ENCODE measurements around the gene TSPAN15. TPM values are rescaled to one million over a fixed set of nuclear protein-coding genes. Genes with fewer than 3 reads are reported as not detected.
"Not testable (repeated sequence)": the region's sequence is repeated elsewhere in the genome, so short reads cannot be mapped to it uniquely, and the experiment has no call there.

TSPAN15 gene
- total RNA-seq, 8 experiments from 2014 or later = 3.1 to 60.5 (median 6.6) TPM

DNA sequence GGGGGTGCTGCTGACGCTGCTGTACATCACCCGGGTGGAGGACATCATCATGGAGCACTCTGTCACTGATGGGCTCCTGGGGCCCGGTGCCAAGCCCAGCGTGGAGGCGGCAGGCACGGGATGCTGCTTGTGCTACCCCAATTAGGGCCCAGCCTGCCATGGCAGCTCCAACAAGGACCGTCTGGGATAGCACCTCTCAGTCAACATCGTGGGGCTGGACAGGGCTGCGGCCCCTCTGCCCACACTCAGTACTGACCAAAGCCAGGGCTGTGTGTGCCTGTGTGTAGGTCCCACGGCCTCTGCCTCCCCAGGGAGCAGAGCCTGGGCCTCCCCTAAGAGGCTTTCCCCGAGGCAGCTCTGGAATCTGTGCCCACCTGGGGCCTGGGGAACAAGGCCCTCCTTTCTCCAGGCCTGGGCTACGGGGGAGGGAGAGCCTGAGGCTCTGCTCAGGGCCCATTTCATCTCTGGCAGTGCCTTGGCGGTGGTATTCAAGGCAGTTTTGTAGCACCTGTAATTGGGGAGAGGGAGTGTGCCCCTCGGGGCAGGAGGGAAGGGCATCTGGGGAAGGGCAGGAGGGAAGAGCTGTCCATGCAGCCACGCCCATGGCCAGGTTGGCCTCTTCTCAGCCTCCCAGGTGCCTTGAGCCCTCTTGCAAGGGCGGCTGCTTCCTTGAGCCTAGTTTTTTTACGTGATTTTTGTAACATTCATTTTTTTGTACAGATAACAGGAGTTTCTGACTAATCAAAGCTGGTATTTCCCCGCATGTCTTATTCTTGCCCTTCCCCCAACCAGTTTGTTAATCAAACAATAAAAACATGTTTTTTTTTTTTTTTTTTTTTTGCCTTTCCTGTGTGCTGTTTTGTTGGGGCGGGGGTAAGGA is 55.8 kb downstream of the TSPAN15 start:
- Histone ChIP-seq H3K4me3 (no peak overlapping the region), H3K27ac (no peak overlapping the region), H3K4me1 (replicated peaks in 1 of 2) (no peaks in the 10 kb centered on the region)
- in situ Hi-C loops (cut with MboI; ENCODE audit: low pct_unique_long_range_greater_than_20kb in 2 of 9, low sequenced_read_pairs in 9 of 9, unreplicated experiment in 9 of 9) = loop anchor here in 4 of 9 experiments (5.0 to 25.0 kb wide), 4 partner anchors 80 to 130 kb away; partner anchors contain the start of genes FAM241B (in 1 of the 4) and TACR2 (in 1 of the 4)
- ATAC-seq (replicated peaks in 6 of 8) = peak in 2 of 8 experiments; percentile 15 to 24
- WGBS, 10 experiments = 53 to 100% (median 89%) methylated on average over 1 to 8 of the region's 19 CpGs; no CpG with 5 or more reads in 1 of the 10 experiments

DNA sequence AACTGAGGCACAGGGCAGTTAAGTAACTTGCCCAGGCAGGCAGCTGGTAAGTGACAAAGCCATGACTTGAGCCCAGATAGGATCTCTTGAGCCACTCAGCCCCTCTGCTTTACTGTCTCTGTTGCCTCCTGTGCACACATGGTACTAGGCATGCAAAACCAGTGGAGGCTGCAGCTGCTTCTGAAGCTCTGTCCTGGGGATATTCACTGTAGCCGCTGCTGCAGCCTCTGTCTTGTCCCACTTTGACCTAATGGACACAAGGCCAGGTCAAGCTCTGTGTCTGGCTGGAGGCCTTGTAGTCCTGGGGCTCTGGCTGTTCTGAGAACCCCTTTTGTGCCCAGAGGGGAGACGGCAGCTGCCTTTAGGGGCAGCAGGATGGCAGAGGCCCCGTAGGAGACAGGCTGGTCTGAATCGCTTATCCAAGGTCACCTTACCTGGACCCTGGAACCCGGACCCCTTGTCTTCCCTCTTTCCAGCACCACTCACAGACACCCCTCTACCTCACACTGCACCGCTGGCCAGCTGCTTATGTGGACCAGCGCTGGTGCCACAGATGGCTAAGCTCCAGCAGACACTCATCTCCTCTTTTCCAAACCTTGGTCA is 57.6 kb downstream of the TSPAN15 start:
- H3K4me1 ChIP-seq (replicated peaks in 1 of 2) = no peaks in the 10 kb centered on the region
- ATAC-seq (replicated peaks in 6 of 8) = no peak
- 50 to 92% (median 80%) methylated on average over 1 to 3 of the region's 7 CpGs; no CpG with 5 or more reads in 5 of the 10 experiments for WGBS, 10 experiments
- in situ Hi-C loops (cut with MboI; ENCODE audit: low pct_unique_long_range_greater_than_20kb in 2 of 9, low sequenced_read_pairs in 9 of 9, unreplicated experiment in 9 of 9) = loop anchor here in 4 of 9 experiments (5.0 to 25.0 kb wide), 4 partner anchors 82 to 128 kb away; partner anchors contain the start of genes FAM241B (in 1 of the 4) and TACR2 (in 1 of the 4)
- no peak overlapping the region for H3K27ac ChIP-seq
- H3K4me3 ChIP-seq = no peak overlapping the region

GRCh38 chr10:69512901-69513300 is 61.6 kb downstream of the TSPAN15 start:
- no peaks in the 10 kb centered on the region for H3K4me1 ChIP-seq (replicated peaks in 1 of 2)
- H3K4me3 ChIP-seq = no peak overlapping the region
- ATAC-seq (replicated peaks in 6 of 8) = peak in 1 of 8 experiments; percentile 18
- in situ Hi-C loops (cut with MboI; ENCODE audit: low pct_unique_long_range_greater_than_20kb in 2 of 9, low sequenced_read_pairs in 9 of 9, unreplicated experiment in 9 of 9) = loop anchor here in 2 of 9 experiments (10.0 to 25.0 kb wide), 2 partner anchors 122 to 124 kb away; partner anchors contain the start of gene FAM241B (in 2 of the 2)
- WGBS, 10 experiments = 0 to 80% (median 35%) methylated on average over 2 of the region's 2 CpGs; no CpG with 5 or more reads in 1 of the 10 experiments
- H3K27ac ChIP-seq = no peak overlapping the region

DNA sequence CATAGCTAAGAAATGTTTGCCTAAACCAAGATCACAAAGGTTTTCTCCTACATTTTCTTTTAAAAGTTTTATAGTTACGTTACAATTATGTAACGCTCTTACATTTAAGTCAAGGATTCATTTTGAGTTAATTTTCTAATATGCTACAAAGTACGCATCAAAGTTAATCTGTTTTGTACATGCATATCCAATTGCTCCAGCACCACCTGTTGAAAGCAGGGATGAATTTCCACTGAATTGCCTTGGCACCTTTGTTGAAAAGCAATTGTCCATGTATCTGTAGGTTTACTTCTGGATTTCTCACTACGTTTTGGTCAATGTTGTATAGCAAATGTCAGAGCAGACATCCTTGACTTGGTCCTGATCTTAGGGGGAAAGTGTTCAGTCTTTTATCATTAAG is 62.4 kb downstream of the TSPAN15 start:
- Histone ChIP-seq H3K4me3 (no peak overlapping the region), H3K4me1 (replicated peaks in 1 of 2) (no peaks in the 10 kb centered on the region), H3K27ac (no peak overlapping the region)
- no peak for ATAC-seq (replicated peaks in 6 of 8)
- 69 to 100% (median 79%) methylated on average over 1 to 4 of the region's 4 CpGs for WGBS, 10 experiments
- in situ Hi-C loops (cut with MboI; ENCODE audit: low pct_unique_long_range_greater_than_20kb in 2 of 9, low sequenced_read_pairs in 9 of 9, unreplicated experiment in 9 of 9) = loop anchor here in 2 of 9 experiments (10.0 to 25.0 kb wide), 2 partner anchors 121 to 124 kb away; partner anchors contain the start of gene FAM241B (in 2 of the 2)

DNA sequence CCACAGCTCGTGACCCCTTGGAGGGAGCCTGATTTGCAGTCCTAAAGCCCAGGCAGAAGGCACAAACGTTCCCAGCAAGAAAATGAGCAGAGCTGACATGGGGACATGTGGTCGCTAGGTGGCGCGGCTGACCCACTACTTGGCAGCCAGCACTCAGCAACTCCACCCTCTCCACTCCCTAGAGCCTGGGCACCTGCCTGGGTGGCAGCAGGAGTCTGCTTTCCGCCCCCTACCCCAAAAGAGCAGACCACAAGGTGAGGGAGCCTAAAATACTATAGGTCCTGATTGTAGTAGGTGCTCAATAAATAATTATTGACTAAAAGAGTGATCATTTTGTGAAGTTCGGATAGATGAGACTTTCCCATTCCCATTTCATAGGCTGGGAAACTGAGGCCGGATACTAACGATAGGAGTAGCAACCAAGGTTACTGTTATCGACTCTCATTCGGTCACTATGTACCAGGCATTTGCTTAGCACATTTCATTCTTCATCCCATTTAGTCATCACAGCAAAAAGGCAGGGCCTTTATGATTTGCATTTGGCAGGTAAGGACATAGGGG is 64.5 kb downstream of the TSPAN15 start:
- WGBS, 10 experiments = 6 to 100% (median 28%) methylated on average over 1 to 8 of the region's 11 CpGs; no CpG with 5 or more reads in 2 of the 10 experiments
- H3K4me3 ChIP-seq = no peak overlapping the region
- H3K4me1 ChIP-seq (replicated peaks in 1 of 2) = no peaks in the 10 kb centered on the region
- no peak overlapping the region for H3K27ac ChIP-seq
- ATAC-seq (replicated peaks in 6 of 8) = peak; percentile 46 to 92 (median 62)
- in situ Hi-C loops (cut with MboI; ENCODE audit: low pct_unique_long_range_greater_than_20kb in 2 of 9, low sequenced_read_pairs in 9 of 9, unreplicated experiment in 9 of 9) = loop anchor here in 4 of 9 experiments (5.0 to 25.0 kb wide), 3 partner anchors 119 to 122 kb away; partner anchors contain the start of gene FAM241B (in 2 of the 4)

DNA sequence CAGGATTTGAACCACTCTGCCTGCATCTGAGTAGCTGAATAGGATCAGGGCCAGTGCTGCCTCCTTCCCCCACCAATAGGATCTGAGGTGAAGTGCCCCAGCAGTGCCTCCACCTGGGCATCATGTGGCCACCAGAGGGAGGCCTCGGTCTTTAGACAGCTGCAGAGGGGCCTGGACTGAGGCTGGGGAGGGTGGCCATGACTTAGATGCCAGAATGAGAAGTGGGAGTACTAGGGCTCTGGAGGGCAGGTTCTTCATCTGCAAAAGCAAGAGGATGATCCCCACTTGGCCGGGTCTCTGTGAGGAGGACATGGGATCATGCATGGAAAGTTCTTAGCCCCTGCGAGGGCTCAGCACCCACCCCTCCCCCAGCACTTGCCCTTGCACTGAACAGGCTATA is 65.1 kb downstream of the TSPAN15 start:
- in situ Hi-C loops (cut with MboI; ENCODE audit: low pct_unique_long_range_greater_than_20kb in 2 of 9, low sequenced_read_pairs in 9 of 9, unreplicated experiment in 9 of 9) = loop anchor here in 4 of 9 experiments (5.0 to 25.0 kb wide), 3 partner anchors 118 to 121 kb away; partner anchors contain the start of gene FAM241B (in 2 of the 4)

GRCh38 chr10:69516796-69517195 is 65.5 kb downstream of the TSPAN15 start:
- WGBS, 10 experiments = no CpG with 5 or more reads among the region's 4 CpGs
- in situ Hi-C loops (cut with MboI; ENCODE audit: low pct_unique_long_range_greater_than_20kb in 2 of 9, low sequenced_read_pairs in 9 of 9, unreplicated experiment in 9 of 9) = loop anchor here in 4 of 9 experiments (5.0 to 25.0 kb wide), 3 partner anchors 118 to 121 kb away; partner anchors contain the start of gene FAM241B (in 2 of the 4)
- Histone ChIP-seq H3K4me3 (no peak overlapping the region), H3K27ac (no peak overlapping the region), H3K4me1 (replicated peaks in 1 of 2) (no peaks in the 10 kb centered on the region)
- no peak for ATAC-seq (replicated peaks in 6 of 8)

More for the DNA sequence above, 65.1 kb downstream of the TSPAN15 start:
- WGBS, 10 experiments = 40 to 50% (median 42%) methylated on average over 1 to 2 of the region's 3 CpGs; no CpG with 5 or more reads in 7 of the 10 experiments
- H3K4me3 ChIP-seq = no peak overlapping the region
- H3K4me1 ChIP-seq (replicated peaks in 1 of 2) = no peaks in the 10 kb centered on the region
- H3K27ac ChIP-seq = no peak overlapping the region
- ATAC-seq (replicated peaks in 6 of 8) = peak in 6 of 8 experiments; percentile 36 to 97 (median 88)

- no peak overlapping the region for H3K27ac ChIP-seq
- no peak for ATAC-seq (replicated peaks in 6 of 8)
- WGBS, 10 experiments = 24 to 100% (median 60%) methylated on average over 1 to 3 of the region's 9 CpGs; no CpG with 5 or more reads in 3 of the 10 experiments
- H3K4me1 ChIP-seq (replicated peaks in 1 of 2) = no peaks in the 10 kb centered on the region
- no peak overlapping the region for H3K4me3 ChIP-seq
- in situ Hi-C loops (cut with MboI; ENCODE audit: low pct_unique_long_range_greater_than_20kb in 2 of 9, low sequenced_read_pairs in 9 of 9, unreplicated experiment in 9 of 9) = loop anchor here in 4 of 9 experiments (5.0 to 25.0 kb wide), 3 partner anchors 117 to 120 kb away; partner anchors contain the start of gene FAM241B (in 2 of the 4)
These were observed 66.1 kb downstream of the TSPAN15 start for GRCh38 chr10:69517271-69517848.

GRCh38 chr10:69527961-69528360 is 76.7 kb downstream of the TSPAN15 start:
- Histone ChIP-seq H3K4me1 (replicated peaks in 1 of 2) (no peaks in the 10 kb centered on the region), H3K27ac (no peak overlapping the region), H3K4me3 (no peak overlapping the region)
- ATAC-seq (replicated peaks in 6 of 8) = no peak
- in situ Hi-C loops (cut with MboI; ENCODE audit: low pct_unique_long_range_greater_than_20kb in 2 of 9, low sequenced_read_pairs in 9 of 9, unreplicated experiment in 9 of 9) = no loop called here
- 67 to 100% methylated on average over 1 to 4 of the region's 11 CpGs; no CpG with 5 or more reads in 8 of the 10 experiments for WGBS, 10 experiments

DNA sequence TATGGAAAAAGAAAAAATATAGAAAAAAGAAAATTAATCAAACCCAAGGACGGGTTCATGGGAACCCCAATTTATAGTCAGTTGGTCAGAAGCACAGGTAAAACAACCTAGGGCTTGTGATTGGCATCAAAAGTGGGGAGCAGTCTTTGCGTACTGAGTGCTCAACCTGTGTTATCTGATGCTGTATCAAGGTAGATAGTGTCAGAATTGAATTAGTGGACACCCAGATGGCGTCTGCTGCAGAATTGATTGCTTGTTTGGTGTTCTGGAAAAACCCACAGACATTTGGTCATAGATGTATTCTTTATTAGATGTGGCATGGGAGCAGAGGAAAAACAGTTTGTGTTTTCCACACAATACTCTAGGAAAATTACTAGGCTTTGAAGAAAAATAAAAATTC is 82.4 kb downstream of the TSPAN15 start:
- WGBS, 10 experiments = 0 to 85% (median 43%) methylated on average over 1 to 3 of the region's 3 CpGs; no CpG with 5 or more reads in 1 of the 10 experiments

GRCh38 chr10:69536521-69536920 is 85.3 kb downstream of the TSPAN15 start:
- H3K4me3 ChIP-seq; ATAC-seq (replicated peaks in 6 of 8); in situ Hi-C loops (cut with MboI; ENCODE audit: low pct_unique_long_range_greater_than_20kb in 2 of 9, low sequenced_read_pairs in 9 of 9, unreplicated experiment in 9 of 9); H3K4me1 ChIP-seq (replicated peaks in 1 of 2); H3K27ac ChIP-seq: not testable (repeated sequence)
- 53 to 100% (median 88%) methylated on average over 1 to 11 of the region's 11 CpGs; no CpG with 5 or more reads in 1 of the 10 experiments for WGBS, 10 experiments

More for the DNA sequence above, 82.4 kb downstream of the TSPAN15 start:
- H3K4me1 ChIP-seq (replicated peaks in 1 of 2) = no peaks in the 10 kb centered on the region
- H3K4me3 ChIP-seq = no peak overlapping the region
- in situ Hi-C loops (cut with MboI; ENCODE audit: low pct_unique_long_range_greater_than_20kb in 2 of 9, low sequenced_read_pairs in 9 of 9, unreplicated experiment in 9 of 9) = no loop called here
- no peak for ATAC-seq (replicated peaks in 6 of 8)
- H3K27ac ChIP-seq = no peak overlapping the region

- ATAC-seq (replicated peaks in 6 of 8) = no peak
- WGBS, 10 experiments = 22 to 93% (median 75%) methylated on average over 1 to 5 of the region's 6 CpGs; no CpG with 5 or more reads in 2 of the 10 experiments
- in situ Hi-C loops (cut with MboI; ENCODE audit: low pct_unique_long_range_greater_than_20kb in 2 of 9, low sequenced_read_pairs in 9 of 9, unreplicated experiment in 9 of 9) = no loop called here
These were observed 86.2 kb downstream of the TSPAN15 start for GRCh38 chr10:69537449-69537848.

More at GRCh38 chr10:69537449-69537848, 86.2 kb downstream of the TSPAN15 start:
- Histone ChIP-seq H3K4me3 (no peak overlapping the region), H3K4me1 (replicated peaks in 1 of 2) (no peaks in the 10 kb centered on the region), H3K27ac (no peak overlapping the region)
